HG02610 (cell line): ENCODE results near the gene UBFD1.
"Not testable (repeated sequence)": the region's sequence is repeated elsewhere in the genome, so short reads cannot be mapped to it uniquely, and the experiment has no call there.

ENCODE experiments used
- ATAC-seq: cut with Tn5 transposase; IDR thresholded peaks from one replicate; pipeline ENCODE4 v1.9.1; 2021; ENCODE audit warnings: mild to moderate bottlenecking, moderate library complexity; ENCODE audit not compliant: unreplicated experiment

UBFD1 gene

DNA sequence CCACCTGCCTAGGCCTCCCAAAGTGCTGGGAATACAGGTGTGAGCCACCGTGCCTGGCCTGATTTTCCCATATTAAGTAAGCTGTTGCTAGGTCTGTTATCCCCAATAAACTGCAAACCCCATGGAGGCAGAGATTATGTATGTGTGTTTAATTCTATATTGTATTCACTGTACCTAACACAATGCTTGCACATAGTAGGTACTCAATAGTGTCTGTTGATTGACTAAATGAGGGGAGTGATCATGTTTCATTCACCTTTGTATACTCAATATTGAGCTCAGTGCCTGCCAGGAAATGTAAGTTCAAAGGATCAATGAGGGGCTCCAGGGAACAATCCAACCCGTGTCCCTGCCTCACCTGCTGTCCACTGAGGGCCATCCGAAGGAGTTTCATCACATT lies 32.6 kb upstream of the UBFD1 start:
- ATAC-seq: no peak

DNA sequence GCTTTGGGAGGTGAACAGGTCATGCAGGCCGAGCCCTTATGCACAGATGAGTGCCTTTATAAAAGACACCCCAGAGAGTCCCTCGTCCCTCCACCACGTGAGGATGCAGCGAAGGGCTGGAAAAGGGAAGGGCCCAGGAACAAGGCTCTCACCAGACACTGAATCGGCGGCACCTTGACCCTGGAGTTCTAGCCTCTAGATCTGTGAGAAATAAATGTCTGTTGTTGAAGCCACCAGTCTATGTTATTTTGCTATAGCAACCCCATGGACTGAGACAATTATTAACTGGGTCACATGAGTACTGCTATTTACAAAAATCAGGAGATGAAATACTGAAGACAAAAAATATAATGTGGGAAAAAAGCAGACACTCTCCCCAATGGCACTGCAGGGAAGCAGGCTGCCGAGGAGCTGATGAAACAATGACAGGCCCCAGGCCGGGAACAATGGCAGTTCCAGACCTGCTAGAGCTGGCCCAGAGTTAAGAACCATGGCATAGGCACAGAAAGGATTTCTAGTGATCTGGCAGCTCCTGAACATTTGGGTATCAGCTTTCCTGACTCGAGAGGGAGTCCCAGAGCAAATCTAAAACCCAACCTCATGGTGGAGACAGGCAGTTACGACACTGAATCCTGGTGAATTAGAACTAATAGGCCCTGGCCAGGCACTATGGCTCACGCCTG lies 29.4 kb upstream of the UBFD1 start:
- no peak for ATAC-seq

DNA sequence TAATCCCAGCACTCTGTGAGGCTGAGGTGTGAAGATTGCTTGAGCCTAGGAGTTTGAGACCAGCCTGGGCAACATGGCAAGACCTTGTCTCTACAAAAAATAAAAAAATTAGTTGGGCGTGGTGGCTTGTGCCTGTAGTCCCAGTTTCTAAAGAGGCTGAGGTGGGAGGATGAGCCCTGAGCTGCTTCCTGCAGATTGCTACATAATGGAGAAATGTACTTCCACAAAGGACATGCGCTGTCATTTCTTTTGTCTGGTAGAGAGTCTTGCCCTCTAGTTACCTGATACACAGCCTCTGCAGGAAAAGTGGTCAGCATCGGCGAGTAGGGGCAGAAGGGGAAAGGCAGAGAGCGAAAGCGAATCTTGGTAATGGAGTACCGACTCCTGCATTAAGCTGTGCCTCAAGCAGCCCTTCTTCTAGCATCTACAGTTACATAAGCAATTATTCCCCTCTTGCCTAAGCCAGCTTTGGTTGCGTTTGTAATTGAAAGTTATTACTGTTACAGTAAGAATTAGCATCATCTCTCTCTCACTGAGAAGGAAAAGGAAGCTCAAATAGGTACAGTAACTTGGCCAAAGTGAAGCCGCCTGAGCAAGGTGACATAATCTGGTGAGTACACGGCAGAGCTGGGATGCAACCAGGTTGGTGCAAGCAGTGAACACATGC lies 28.8 kb upstream of the UBFD1 start:
- no peak for ATAC-seq

DNA sequence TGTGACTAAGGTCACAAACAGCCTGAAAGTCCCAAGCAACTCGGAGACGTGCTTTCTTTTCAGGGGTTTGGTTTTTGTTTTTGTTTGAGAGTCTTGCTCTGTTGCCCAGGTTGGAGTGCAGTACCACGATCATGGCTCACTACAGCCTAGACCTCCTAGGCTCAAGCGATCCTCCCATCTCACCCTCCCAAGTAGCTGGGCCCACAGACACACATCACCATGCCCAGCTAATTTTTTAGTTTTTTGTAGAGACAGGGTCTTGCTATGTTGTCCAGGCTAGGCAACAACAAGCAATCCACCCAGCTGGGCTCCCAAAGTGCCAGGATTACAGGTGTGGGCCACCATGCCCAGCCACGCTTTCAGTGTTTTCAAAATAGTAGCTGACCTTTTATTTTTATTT lies 27.5 kb upstream of the UBFD1 start:
- ATAC-seq: no peak

DNA sequence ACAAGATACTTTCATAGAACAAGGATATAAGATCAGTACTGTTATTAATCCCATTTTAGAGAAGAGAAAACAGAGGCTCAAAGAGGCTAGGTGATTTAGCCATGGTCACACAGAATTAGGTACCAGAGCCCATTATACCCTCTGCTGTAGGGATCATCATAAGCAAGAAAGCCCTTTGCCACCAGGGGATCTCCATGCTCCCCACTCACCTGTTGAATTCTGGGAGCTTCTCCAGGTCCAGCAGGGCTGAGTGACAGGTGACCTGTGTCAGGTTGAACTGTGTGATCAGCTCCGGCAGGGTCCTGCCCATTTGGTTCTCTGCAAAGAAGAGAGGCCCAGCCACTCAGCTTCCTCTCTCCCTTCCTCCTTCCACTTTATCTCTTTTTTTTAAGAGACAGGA lies 25.1 kb upstream of the UBFD1 start:
- no peak for ATAC-seq

DNA sequence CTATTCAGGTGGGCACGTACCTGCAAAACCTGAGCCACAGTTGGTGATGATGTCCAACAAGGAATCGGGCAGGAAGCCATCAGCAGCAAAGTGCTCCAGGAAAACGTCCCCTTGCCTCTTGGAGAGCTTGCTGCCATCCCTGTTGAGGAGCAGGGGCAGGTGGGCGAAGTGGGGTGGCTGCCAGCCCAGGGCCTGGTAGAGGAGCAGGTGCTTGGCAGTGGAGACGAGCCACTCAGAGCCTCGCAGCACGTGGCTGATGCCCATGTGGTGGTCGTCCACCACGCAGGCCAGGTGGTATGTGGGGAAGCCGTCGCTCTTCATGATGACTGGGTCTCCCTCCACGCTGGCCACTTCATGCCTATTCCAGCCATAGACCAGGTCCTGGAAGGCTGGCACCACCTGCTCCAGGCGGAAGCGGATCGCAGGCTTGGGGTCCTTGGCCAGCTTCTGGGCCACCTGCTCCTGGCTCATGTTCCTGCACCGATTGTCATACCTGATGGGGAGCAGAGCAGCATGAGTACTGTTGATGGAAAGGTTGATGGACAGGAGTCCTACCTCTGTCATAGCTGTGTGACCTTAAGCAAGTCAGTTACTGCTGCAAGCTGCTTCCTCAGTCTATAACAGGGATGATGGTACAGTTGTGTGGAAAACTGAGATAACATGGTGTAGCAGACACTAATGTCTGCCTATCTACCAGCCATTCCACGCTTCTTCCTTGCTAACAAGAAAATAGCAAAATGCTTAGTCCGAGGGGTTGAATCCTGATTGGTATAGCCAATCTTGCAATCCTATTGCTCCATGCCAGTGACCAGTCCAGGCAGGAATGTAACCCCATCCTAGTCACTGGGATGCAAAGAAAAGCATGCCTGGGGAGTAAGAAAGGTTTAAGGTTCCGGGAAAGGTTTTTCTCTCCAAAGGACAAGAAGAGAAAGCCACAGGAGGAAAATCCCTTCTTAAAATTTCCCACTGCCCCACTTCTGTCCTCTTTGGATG lies 22.4 kb upstream of the UBFD1 start:
- ATAC-seq: no peak

DNA sequence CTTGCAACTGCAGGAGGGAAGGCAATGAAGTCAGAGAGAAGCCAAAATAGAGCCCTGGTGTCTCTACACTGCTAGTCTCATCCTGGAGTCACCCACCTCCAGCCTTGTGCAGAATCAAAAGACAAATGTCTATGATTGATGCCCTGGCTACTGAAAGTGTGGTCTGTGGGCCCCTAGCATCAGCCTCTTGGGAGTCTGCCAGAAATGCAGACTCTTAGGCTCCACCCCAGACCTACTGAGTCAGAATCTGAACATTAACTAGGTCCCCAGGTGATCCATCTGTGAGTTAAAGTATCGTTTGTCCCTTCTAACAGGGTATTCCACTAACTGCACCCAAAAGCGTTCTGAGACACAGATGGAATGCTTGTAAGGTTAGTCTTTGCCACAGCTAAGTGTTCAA lies 21.6 kb upstream of the UBFD1 start:
- no peak for ATAC-seq

DNA sequence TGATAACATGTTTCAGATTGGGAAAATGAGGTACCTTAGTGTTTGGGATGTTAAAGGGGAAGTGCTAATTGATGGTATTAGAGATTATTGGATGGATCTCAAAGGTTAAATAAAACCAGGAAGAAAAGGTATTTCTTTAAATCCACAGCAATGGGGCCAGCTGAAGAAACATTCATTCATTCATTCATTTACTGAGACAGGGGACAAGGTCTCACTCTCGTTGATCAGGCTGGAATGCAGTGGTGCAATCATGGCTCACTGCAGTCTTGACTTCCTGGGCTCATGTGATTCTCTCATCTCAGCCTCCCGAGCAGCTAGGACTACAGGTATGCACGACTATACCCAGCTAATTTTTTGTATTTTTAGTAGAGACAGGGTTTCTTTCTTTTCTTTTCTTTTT lies 20.1 kb upstream of the UBFD1 start:
- ATAC-seq: no peak

DNA sequence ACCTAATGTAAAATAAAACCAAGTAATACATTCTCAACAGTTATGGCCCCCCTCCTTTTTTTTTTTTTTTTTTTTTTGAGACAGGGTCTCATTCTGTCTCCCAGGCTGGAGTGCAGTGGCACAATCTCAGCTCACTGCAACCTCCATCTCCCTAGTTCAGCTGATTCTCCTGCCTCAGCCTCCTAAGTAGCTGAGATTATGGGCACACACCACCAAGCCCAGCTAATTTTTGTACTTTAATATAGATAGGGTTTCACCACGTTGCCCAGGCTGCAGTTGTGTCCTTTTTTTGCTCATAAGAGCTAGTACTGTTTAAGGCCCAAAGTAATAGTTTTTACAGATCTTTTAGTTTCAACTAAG lies 18.6 kb upstream of the UBFD1 start:
- no peak for ATAC-seq

DNA sequence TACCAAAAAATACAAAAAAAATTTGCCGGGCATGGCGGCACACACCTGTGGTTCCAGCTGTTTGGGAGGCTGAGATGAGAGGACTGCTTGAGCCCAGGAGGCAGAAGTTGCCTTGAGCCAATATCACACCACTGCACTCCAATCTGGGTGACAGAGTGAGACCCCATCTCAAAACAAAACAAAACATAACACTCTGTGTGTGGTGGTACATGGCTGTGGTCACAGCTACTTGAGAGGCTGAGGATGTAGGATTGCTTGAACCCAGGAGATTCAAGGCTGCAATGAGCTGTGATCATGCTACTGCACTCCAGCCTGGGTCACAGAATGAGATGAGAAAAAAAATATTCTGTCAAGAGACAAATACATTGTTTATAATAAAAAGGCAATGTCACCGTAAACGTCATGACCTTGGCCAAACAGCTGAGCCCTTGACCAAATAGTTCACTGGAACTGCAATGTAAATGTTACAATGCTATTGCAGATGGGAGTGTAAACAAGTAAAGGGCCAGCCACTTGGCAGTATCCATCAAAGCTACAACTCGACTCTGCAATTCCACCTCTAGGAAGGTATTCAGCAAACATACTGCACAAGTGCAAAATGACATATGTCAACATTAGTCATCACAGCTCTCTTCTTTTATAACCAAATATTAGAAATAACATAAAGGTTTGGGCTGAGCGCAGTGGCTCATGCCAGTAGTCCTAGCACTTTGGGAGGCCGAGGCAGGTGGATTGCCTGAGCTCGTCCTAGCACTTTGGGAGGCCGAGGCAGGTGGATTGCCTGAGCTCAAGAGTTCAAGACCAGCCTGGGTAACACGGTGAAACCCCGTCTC lies 17.3 kb upstream of the UBFD1 start:
- no peak for ATAC-seq

DNA sequence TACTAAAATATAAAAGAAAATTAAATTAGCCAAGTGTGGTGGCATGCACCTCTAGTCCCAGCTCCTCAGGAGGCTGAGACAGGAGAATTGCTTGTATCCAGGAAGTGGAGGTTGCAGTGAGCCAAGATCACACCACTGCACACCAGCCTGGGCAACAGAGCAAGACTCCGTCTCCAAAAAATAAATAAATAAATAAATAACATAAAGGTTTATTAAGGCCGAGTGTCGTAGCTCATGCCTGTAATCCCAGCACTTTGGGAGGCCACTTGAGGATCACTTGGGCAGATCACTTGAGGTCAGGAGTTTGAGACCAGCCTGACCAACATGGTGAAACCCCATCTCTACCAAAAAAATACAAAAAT lies 16.7 kb upstream of the UBFD1 start:
- ATAC-seq: not testable (repeated sequence)

DNA sequence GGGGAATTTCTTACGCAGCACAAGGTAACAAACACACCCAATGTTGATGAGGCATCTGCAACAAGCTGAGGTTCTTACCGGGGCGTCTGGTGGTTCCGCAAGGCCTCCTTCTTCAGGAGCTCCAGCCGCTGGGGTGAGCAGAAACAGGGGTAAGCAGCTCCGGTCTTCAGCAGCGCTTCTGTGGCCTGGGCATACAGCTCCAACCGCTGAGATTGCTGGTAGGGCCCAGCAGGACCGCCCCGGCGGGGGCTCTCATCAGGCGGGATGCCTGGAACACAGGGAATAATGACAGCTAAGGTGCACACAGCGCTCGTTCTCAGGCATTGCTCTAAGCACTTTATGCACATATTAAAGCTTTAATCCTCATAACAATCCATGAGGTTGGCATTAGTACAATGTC lies 13.1 kb upstream of the UBFD1 start:
- no peak for ATAC-seq

DNA sequence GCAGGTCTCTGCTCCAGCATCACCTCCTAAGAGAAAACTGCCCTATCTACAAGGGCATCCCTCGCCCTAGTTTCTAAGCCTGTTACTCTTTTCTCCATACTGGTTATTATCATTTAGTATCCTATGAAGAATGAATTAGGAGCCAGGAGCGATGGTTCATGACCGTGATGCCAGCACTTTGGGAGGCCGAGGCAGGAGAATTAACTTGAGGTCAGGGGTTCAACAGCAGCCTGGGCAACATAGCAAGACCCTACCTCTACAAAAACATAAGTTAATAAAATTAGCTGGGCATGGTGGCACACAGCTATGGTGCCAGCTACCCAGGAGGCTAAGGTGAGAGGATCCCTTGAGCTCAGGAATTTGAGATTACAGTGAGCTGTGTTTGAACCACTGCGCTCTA lies 7.6 kb upstream of the UBFD1 start:
- no peak for ATAC-seq

DNA sequence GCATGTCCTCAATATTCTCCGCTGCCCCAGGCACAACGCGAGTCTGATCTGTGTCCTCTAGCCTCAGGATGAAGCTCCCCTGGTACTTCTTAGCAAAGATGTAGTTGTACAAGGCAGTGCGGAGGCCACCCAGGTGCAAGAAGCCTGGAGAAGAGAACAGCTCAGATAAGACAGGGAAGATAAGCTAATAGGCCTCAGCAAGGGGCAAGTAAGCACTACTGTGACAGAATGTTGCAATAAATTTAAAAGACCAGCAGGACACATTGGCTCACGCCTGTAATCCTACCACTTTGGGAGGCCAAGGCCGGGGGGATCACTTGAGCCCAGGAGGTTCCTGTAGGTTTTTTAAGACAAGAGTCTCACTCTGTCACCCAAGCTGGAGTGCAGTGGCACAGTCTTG lies 5.4 kb upstream of the UBFD1 start:
- no peak for ATAC-seq

DNA sequence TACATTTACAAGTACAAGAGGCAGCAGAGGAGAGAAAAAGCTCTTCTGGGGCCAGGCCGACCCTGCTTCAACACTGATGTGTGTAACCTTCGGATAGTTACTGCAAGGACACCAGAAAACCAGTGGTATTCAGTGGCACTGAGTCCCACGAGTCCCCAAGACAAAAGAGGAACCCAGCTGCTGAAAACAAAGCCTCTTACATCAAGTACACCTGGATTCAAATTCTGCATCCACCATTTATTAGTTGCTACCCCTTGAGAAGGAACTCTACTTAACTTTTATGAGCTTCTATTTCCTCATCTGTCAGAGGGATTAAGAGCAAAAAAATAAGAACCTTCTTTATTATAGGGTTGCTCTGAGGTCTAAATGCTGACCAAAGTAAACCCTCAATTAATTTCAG lies 3.0 kb upstream of the UBFD1 start:
- no peak for ATAC-seq

DNA sequence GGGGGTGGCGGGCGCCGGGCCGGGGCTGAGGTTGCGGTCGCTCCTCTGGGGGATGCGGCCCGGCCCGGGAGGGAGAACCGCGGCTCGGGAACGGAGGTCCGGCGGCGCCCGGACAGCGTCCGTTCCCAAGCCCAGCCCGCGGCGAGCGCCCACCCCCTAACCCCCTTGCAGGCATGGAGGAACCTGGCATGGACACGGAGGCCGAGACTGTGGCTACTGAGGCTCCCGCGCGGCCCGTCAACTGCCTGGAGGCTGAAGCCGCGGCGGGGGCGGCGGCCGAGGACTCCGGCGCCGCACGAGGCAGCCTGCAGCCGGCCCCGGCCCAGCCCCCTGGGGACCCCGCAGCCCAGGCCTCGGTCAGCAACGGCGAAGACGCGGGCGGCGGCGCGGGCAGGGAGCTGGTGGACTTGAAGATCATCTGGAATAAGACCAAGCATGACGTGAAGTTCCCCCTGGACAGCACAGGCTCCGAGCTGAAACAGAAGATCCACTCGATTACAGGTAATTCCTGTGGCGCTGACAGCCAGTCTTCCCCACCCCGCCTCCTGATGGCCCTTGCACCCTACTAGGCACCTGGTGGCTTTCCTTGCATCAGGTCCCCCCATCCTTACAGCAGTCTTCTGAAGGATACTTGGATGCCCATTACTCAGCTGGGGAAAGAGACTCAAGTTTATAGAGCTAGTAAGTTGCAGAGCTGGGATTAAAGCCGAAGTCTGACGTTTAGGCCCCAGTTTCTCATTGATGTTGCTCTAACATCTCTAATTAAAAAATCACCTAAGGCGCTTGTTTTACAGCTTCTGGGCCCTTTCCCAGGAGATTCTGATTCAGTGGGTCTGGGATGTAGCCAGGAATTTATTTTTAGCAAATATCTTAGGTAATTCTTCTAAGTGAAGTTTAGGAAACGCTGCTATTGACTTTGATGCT lies 514 bp downstream of the UBFD1 start:
- no peak for ATAC-seq

DNA sequence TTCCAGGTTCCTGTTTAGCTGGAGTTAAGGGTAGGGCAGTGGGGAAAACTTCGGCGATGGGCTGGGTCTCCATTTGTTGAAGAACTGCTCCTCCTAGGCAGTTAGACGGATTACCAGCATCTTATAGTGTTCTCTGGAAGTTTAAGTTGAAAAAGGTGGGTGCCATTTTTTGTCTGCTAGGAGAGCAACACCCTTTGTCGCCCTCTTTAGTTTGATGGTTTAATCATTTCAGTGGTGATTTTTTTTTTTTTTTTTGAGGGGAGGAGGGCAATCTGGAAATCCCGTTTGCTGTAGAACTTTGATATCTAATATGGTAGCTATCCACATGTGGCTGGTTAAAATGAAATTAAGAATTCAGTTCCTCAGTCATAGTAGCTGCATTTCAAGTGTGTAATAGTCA lies 4.1 kb downstream of the UBFD1 start:
- ATAC-seq: no peak

DNA sequence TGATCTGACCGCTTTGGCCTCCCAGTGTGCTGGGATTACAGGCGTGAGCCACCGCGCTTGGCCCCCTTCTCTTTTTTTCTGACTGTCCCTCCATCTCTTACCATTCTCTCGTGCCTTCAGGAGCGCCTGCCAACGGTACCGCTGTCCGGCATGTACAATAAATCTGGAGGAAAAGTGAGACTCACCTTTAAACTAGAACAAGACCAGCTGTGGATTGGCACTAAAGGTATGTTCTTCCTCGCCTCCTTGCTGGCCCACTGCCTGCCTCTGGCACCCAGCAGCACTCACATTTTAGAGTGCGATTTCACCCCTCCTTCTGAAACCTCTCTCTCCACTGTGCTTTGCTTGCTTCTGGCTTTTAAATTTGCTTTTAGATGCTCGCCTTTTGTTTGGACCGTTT lies 5.0 kb downstream of the UBFD1 start:
- no peak for ATAC-seq

DNA sequence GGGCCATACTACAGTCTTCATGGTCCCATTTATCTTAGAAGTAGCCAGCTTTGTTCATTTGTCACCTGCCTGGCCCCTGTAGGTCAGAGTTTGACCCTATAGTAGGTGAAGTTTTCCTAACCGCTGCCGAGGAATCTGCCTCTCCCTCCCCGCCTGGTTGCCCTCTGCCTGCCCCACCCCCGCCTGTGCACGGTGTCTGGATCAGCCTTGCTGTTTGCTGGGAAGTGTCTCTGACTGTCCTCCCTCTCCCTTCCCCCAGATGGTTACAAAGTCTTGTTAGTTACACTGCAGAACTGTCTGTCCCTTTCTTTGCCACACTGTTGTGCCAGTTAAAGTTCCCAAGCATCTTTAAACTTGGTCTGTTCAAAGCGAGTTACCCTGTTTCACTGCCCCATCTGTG lies 5.7 kb downstream of the UBFD1 start:
- no peak for ATAC-seq
